ENCODE measurements around the gene TASOR. TPM values are rescaled to one million over a fixed set of nuclear protein-coding genes. Genes with fewer than 3 reads are reported as not detected.

The TASOR gene
- total RNA-seq, 4 donors from 2014 or later: 59.2 to 204 (median 85.2) TPM

GRCh38 chr3:56691165-56692000, 8.3 kb upstream of the TASOR start:
- no peak overlapping the region for H3K4me3 ChIP-seq
- no peak for TF ChIP-seq POLR2A (IDR thresholded peaks at IDR 0.05)
- TF ChIP-seq, protein P1, sequence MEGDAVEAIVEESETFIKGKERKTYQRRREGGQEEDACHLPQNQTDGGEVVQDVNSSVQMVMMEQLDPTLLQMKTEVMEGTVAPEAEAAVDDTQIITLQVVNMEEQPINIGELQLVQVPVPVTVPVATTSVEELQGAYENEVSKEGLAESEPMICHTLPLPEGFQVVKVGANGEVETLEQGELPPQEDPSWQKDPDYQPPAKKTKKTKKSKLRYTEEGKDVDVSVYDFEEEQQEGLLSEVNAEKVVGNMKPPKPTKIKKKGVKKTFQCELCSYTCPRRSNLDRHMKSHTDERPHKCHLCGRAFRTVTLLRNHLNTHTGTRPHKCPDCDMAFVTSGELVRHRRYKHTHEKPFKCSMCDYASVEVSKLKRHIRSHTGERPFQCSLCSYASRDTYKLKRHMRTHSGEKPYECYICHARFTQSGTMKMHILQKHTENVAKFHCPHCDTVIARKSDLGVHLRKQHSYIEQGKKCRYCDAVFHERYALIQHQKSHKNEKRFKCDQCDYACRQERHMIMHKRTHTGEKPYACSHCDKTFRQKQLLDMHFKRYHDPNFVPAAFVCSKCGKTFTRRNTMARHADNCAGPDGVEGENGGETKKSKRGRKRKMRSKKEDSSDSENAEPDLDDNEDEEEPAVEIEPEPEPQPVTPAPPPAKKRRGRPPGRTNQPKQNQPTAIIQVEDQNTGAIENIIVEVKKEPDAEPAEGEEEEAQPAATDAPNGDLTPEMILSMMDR (IDR thresholded peaks at IDR 0.05): no peak
- H3K9me3 ChIP-seq: no peaks in the 10 kb centered on the region
- no peaks in the 10 kb centered on the region for H3K4me1 ChIP-seq
- H3K36me3 ChIP-seq: no peaks in the 10 kb centered on the region
- no peak overlapping the region for H3K27ac ChIP-seq
- no peaks in the 10 kb centered on the region for H3K27me3 ChIP-seq
- intact Hi-C loops (cut with DNase I; ENCODE audit: low total_unique reads): no loop called here
- no peak for DNase-seq

DNA sequence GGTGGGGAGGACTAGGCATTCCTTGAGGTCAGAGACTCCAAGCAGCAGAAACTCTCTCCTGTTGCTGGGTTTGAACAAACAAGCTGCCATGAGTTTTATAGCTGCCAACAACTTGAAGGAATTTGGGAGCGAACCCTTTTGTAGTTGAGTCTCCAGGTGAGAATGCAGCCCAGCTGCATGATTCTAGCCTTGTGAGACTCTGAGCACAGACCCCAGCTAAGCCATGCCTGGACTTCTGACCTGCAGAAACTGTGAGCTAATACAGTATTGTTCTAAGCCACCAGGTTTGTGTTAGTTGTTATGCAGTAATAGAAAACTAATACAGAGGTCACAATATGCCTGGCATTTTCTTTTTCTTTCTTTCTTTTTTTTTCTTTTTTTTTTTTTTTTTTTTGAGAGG, 6.2 kb upstream of the TASOR start:
- TF ChIP-seq, protein P1 (IDR thresholded peaks at IDR 0.05): no peak
- no peak for TF ChIP-seq POLR2A (IDR thresholded peaks at IDR 0.05)
- H3K4me3 ChIP-seq: no peak overlapping the region
- no peaks in the 10 kb centered on the region for H3K36me3 ChIP-seq
- no peaks in the 10 kb centered on the region for H3K9me3 ChIP-seq
- no peak overlapping the region for H3K27ac ChIP-seq
- H3K27me3 ChIP-seq: no peaks in the 10 kb centered on the region
- H3K4me1 ChIP-seq: no peaks in the 10 kb centered on the region
- no peak for DNase-seq
- intact Hi-C loops (cut with DNase I; ENCODE audit: low total_unique reads): no loop called here

GRCh38 chr3:56688191-56688590, 5.1 kb upstream of the TASOR start:
- intact Hi-C loops (cut with DNase I; ENCODE audit: low total_unique reads): no loop called here
- no peak overlapping the region for H3K27ac ChIP-seq

GRCh38 chr3:56684029-56684428, 964 bp upstream of the TASOR start:
- Histone ChIP-seq H3K9me3 (no peaks in the 10 kb centered on the region), H3K27me3 (no peaks in the 10 kb centered on the region), H3K36me3 (no peaks in the 10 kb centered on the region), H3K27ac (no peak overlapping the region), H3K4me3 (no peak overlapping the region), H3K4me1 (peaks cover 0 to 6% of the 10 kb centered on the region in 2 donors)
- intact Hi-C loops (cut with DNase I; ENCODE audit: low total_unique reads): no loop called here
- TF ChIP-seq, protein P1 (IDR thresholded peaks at IDR 0.05): no peak
- no peak for TF ChIP-seq POLR2A (IDR thresholded peaks at IDR 0.05)
- DNase-seq: no peak

More at GRCh38 chr3:56688191-56688590, 5.1 kb upstream of the TASOR start:
- Histone ChIP-seq H3K9me3 (no peaks in the 10 kb centered on the region), H3K4me1 (no peaks in the 10 kb centered on the region), H3K27me3 (no peaks in the 10 kb centered on the region), H3K36me3 (no peaks in the 10 kb centered on the region), H3K4me3 (no peak overlapping the region)
- TF ChIP-seq, protein P1 (IDR thresholded peaks at IDR 0.05): no peak
- no peak for TF ChIP-seq POLR2A (IDR thresholded peaks at IDR 0.05)
- no peak for DNase-seq

DNA sequence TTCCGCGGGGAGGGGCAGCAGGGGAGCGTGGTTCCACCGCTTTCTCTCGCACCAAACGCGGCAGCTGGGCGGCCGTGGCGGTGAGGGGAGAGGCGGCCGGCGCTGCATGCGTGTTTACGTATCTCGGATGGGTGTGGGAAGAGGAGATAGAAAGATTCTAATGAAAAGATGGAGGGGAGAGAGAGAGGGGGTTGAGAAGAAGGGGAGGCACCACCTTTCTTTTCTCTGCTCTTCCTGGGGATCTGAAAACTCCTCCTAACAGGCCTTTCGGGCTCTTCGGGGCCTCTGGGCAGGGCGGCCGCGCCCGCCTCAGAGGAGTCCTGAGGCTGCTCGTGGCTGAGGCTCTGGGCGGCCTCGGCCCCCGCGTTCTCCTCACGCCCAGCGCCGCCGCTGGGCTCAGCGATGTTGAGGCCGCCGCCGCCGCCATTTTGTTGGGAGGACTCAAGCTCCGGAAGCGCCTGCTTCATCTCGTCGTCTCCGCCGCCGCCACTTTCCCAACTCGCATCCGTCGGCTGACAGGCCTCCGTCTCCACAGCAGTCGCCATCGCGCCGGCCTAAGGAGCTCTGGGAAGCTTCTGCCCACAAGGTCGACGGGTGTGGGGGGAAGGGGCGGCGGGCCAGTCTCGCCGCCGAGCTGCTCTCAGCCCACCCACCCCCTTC, 473 bp downstream of the TASOR start:
- peak overlapping the region; percentile 76 to 95 for H3K4me3 ChIP-seq
- peak; percentile 59 to 67 for DNase-seq
- no peaks in the 10 kb centered on the region for H3K36me3 ChIP-seq
- H3K27ac ChIP-seq: peak overlapping the region; percentile 99
- no peaks in the 10 kb centered on the region for H3K27me3 ChIP-seq
- TF ChIP-seq POLR2A (IDR thresholded peaks at IDR 0.05): peak in 1 of 2 donors; percentile 12
- TF ChIP-seq, protein P1 (IDR thresholded peaks at IDR 0.05): peak in 1 of 4 experiments; percentile 3
- no peaks in the 10 kb centered on the region for H3K9me3 ChIP-seq
- intact Hi-C loops (cut with DNase I; ENCODE audit: low total_unique reads): no loop called here
- H3K4me1 ChIP-seq: peaks cover 0 to 6% of the 10 kb centered on the region in 2 donors
